DLD1 (cell line): ENCODE results near the gene MTCP1.

ENCODE experiments used
- in situ Hi-C: cut with HindIII; loops from 2 replicates; pipeline ENCODE4 v1.10.0; 2017; ENCODE audit warnings: low sequenced_read_pairs

Gene MTCP1

GRCh38 chrX:155070975-155071693 is at the start of gene MTCP1, which contains the start of the genes BRCC3 and CMC4:
Gene MTCP1 (minus strand): TSS chrX:155071136. CDS start chrX:155066010, 5,126 bp downstream.
Gene BRCC3 (plus strand): TSS chrX:155071508. CDS start chrX:155071528, 20 bp downstream.
Gene CMC4 (minus strand): TSS chrX:155071136. CDS start chrX:155064023, 7,113 bp downstream.
- in situ Hi-C loops: no loop called here

GRCh38 chrX:155115174-155115819 is 44.4 kb upstream of the MTCP1 start:
- in situ Hi-C loops: no loop called here

- in situ Hi-C loops: no loop called here
Observed at GRCh38 chrX:155113097-155113496, 42.2 kb upstream of the MTCP1 start.

GRCh38 chrX:155112171-155112570 is 41.2 kb upstream of the MTCP1 start:
- in situ Hi-C loops: no loop called here

- in situ Hi-C loops: no loop called here
Observed at GRCh38 chrX:155108427-155108826, 37.5 kb upstream of the MTCP1 start.

- in situ Hi-C loops: no loop called here
Observed at GRCh38 chrX:155105919-155106318, 35.0 kb upstream of the MTCP1 start.

GRCh38 chrX:155094468-155095061 is 23.6 kb upstream of the MTCP1 start:
- in situ Hi-C loops: no loop called here

GRCh38 chrX:155086961-155087735 is 16.2 kb upstream of the MTCP1 start:
- in situ Hi-C loops: no loop called here

GRCh38 chrX:155086202-155086840 is 15.4 kb upstream of the MTCP1 start:
- in situ Hi-C loops: no loop called here

GRCh38 chrX:155071694-155072280 is 851 bp upstream of the MTCP1 start:
- in situ Hi-C loops: no loop called here

- in situ Hi-C loops: no loop called here
Observed at GRCh38 chrX:155070663-155070974, 317 bp downstream of the MTCP1 start.

- in situ Hi-C loops: no loop called here
Observed at GRCh38 chrX:155070038-155070437, 898 bp downstream of the MTCP1 start.

GRCh38 chrX:155069414-155069813 is 1.5 kb downstream of the MTCP1 start:
- in situ Hi-C loops: no loop called here

GRCh38 chrX:155068165-155068564 is 2.8 kb downstream of the MTCP1 start:
- in situ Hi-C loops: no loop called here

GRCh38 chrX:155065035-155065734 is 5.8 kb downstream of the MTCP1 start:
- in situ Hi-C loops: no loop called here

GRCh38 chrX:155061760-155062159 is 9.2 kb downstream of the MTCP1 start:
- in situ Hi-C loops: no loop called here

GRCh38 chrX:155056877-155057792 is 13.8 kb downstream of the MTCP1 start:
- in situ Hi-C loops: no loop called here

- in situ Hi-C loops: no loop called here
Observed at GRCh38 chrX:155056471-155056870, 14.5 kb downstream of the MTCP1 start.

GRCh38 chrX:155055494-155055893 is 15.4 kb downstream of the MTCP1 start:
- in situ Hi-C loops: no loop called here
